HepG2 (cell line): ENCODE results near the gene TGDS. TPM values are rescaled to one million over a fixed set of nuclear protein-coding genes. Genes with fewer than 3 reads are reported as not detected.

ENCODE experiments used
- ERF ChIP-seq: IDR thresholded peaks from 2 replicates; pipeline ENCODE4 v1.6.1; 2018; ENCODE audit warnings: missing biosample characterization, missing genetic modification reagents
- HDAC2 ChIP-seq: sonication (generic); formaldehyde crosslinking; IDR thresholded peaks from 2 replicates; pipeline ENCODE4 v1.4.0; 2020; ENCODE audit warnings: missing genetic modification reagents
- HNRNPUL1 ChIP-seq: fragments of 200-400 bp; formaldehyde crosslinking; IDR thresholded peaks from 2 replicates; pipeline ENCODE4 v1.6.1; 2017; ENCODE audit warnings: low read depth, mild to moderate bottlenecking, low read length, moderate library complexity
- SMYD3 ChIP-seq: sonication (generic); formaldehyde crosslinking; IDR thresholded peaks from 2 replicates; pipeline ENCODE4 v1.8.1; 2023; ENCODE audit warnings: mild to moderate bottlenecking, missing genetic modification reagents
- YEATS2 ChIP-seq: sonication (generic); formaldehyde crosslinking; IDR thresholded peaks from 2 replicates; pipeline ENCODE4 v1.4.0; 2020; ENCODE audit warnings: missing genetic modification reagents, borderline replicate concordance
- YEATS4 ChIP-seq: sonication (generic); formaldehyde crosslinking; IDR thresholded peaks from 2 replicates; pipeline ENCODE4 v1.4.0; 2020; ENCODE audit warnings: missing genetic modification reagents, borderline replicate concordance
- ZMYM2 ChIP-seq: sonication (generic); formaldehyde crosslinking; IDR thresholded peaks from 2 replicates; pipeline ENCODE4 v1.8.0; 2022; ENCODE audit warnings: mild to moderate bottlenecking, missing genetic modification reagents
- ZMYM3 ChIP-seq: sonication (generic); formaldehyde crosslinking; IDR thresholded peaks from 2 replicates; pipeline ENCODE4 v1.5.1; 2020; ENCODE audit warnings: mild to moderate bottlenecking, missing genetic modification reagents
- ZNF775 ChIP-seq: sonication (generic); formaldehyde crosslinking; IDR thresholded peaks from 2 replicates; pipeline ENCODE4 v1.4.0; 2020; ENCODE audit warnings: missing genetic modification reagents, mild to moderate bottlenecking, moderate library complexity, borderline replicate concordance
- ZNF780A ChIP-seq: sonication (generic); formaldehyde crosslinking; IDR thresholded peaks from 2 replicates; pipeline ENCODE4 v1.8.0; 2022; ENCODE audit warnings: mild to moderate bottlenecking, missing genetic modification reagents, moderate library complexity
- polyA plus RNA-seq, 8 experiments: library from polyadenylated mRNA; depleted of rRNA in 3 of 8; stranded (reverse) in 7 of 8; unstranded in 1 of 8; fragments of >200 nt; fragmentation: Illumina TruSeq in 4 of 8; extraction: Trizol in 4 of 8; gene quantifications; 2 replicates each; pipeline versions ENCODE4 v1.2.1 to v1.2.3, GENCODE V29; 2011 to 2016; ENCODE audit warnings: low read depth in 4 of 8, missing spikeins in 1 of 8, mixed read lengths in 1 of 8; ENCODE audit not compliant: insufficient read depth in 1 of 8
- total RNA-seq, 5 experiments: library from RNA; depleted of rRNA; stranded (reverse); fragments of >200 nt; fragmentation: Illumina TruSeq; extraction: Trizol; gene quantifications; 2 replicates each; pipeline ENCODE4 v1.2.3, GENCODE V29; 2016; ENCODE audit warnings: low read depth in 1 of 5
- TF ChIP-seq, protein P1 (sequence below): sonication (generic); formaldehyde crosslinking; IDR thresholded peaks from 2 replicates; pipeline ENCODE4 v1.4.0; 2020; ENCODE audit warnings: missing genetic modification reagents, borderline replicate concordance
- TF ChIP-seq, protein P2 (sequence below): sonication (generic); formaldehyde crosslinking; IDR thresholded peaks from 2 replicates; pipeline ENCODE4 v1.4.0; 2020; ENCODE audit warnings: missing genetic modification reagents
- TF ChIP-seq, protein P3 (sequence below), 2 experiments: fragments of 450-650 bp in 1 of 2; sonication (generic) in 1 of 2; formaldehyde crosslinking in 1 of 2; IDR thresholded peaks; 2 replicates each; pipeline versions ENCODE4 v1.6.1 to v1.8.0; 2016 to 2022; ENCODE audit warnings: antibody characterized with exemption in 1 of 2, mild to moderate bottlenecking in 1 of 2, missing genetic modification reagents in 1 of 2
- TF ChIP-seq, protein P4 (sequence below): sonication (generic); formaldehyde crosslinking; IDR thresholded peaks from 2 replicates; pipeline ENCODE4 v1.5.1; 2020; ENCODE audit warnings: missing genetic modification reagents, mild to moderate bottlenecking, borderline replicate concordance

Gene TGDS
- total and polyA plus RNA-seq, 2 of the 13 experiments (the other 11 are each of a cell fraction or from before 2014, with no cell fraction given) = 15.5 to 17.9 TPM

DNA sequence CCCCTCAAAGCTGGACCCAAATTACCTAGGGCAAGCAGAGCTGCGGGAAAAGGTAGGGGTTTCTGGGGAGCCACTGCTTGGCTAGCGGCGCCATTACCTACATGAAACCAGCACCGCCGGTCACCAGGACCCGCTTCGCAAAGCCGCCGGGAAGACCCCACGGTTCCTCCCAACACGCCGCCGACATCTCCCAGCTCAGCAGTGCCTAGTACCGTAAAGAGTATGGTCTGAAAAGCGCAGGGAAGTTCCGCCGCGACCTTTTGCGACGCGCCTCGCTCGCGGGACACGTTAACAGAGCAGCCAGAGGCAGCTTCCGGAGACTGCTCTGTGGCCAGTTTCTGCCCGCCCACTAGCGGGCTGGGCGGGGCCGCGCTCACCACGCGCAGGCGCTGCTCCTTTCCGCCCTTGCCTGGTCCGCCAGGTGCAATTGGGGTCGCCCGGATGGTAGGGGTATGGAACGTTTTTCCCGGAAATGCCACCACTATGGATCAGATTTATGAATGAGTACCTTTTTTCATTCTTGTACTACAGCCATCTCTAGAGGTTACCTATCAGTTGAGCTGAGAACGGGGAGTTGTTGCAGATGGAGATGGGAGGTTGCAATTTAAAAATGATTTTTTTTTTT lies at the start of gene TGDS (continued):
- TF ChIP-seq ZMYM2 (CRISPR knock-in tag) (0 out of 2 replicates have a peak, but pooled peaks have one; percentile 24), YEATS2 (CRISPR knock-in tag) (peak; percentile 71; the same call in 1 of the 2 replicates), ERF (CRISPR knock-in tag) (peak; percentile 79), ZNF780A (CRISPR knock-in tag) (no peak), ZNF775 (CRISPR knock-in tag) (no peak), YEATS4 (CRISPR knock-in tag) (peak; percentile 78), HNRNPUL1 (no peak), ZMYM3 (peak; percentile 37; the same call in 1 of the 2 replicates), SMYD3 (CRISPR knock-in tag) (no peak), HDAC2 (CRISPR knock-in tag) (peak; percentile 42; the same call in 1 of the 2 replicates)
- TF ChIP-seq, protein P1, sequence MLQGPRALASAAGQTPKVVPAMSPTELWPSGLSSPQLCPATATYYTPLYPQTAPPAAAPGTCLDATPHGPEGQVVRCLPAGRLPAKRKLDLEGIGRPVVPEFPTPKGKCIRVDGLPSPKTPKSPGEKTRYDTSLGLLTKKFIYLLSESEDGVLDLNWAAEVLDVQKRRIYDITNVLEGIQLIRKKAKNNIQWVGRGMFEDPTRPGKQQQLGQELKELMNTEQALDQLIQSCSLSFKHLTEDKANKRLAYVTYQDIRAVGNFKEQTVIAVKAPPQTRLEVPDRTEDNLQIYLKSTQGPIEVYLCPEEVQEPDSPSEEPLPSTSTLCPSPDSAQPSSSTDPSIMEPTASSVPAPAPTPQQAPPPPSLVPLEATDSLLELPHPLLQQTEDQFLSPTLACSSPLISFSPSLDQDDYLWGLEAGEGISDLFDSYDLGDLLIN (CRISPR knock-in tag) = no peak
- TF ChIP-seq, protein P2, sequence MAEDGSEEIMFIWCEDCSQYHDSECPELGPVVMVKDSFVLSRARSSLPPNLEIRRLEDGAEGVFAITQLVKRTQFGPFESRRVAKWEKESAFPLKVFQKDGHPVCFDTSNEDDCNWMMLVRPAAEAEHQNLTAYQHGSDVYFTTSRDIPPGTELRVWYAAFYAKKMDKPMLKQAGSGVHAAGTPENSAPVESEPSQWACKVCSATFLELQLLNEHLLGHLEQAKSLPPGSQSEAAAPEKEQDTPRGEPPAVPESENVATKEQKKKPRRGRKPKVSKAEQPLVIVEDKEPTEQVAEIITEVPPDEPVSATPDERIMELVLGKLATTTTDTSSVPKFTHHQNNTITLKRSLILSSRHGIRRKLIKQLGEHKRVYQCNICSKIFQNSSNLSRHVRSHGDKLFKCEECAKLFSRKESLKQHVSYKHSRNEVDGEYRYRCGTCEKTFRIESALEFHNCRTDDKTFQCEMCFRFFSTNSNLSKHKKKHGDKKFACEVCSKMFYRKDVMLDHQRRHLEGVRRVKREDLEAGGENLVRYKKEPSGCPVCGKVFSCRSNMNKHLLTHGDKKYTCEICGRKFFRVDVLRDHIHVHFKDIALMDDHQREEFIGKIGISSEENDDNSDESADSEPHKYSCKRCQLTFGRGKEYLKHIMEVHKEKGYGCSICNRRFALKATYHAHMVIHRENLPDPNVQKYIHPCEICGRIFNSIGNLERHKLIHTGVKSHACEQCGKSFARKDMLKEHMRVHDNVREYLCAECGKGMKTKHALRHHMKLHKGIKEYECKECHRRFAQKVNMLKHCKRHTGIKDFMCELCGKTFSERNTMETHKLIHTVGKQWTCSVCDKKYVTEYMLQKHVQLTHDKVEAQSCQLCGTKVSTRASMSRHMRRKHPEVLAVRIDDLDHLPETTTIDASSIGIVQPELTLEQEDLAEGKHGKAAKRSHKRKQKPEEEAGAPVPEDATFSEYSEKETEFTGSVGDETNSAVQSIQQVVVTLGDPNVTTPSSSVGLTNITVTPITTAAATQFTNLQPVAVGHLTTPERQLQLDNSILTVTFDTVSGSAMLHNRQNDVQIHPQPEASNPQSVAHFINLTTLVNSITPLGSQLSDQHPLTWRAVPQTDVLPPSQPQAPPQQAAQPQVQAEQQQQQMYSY (CRISPR knock-in tag) = no peak
- TF ChIP-seq, protein P3, sequence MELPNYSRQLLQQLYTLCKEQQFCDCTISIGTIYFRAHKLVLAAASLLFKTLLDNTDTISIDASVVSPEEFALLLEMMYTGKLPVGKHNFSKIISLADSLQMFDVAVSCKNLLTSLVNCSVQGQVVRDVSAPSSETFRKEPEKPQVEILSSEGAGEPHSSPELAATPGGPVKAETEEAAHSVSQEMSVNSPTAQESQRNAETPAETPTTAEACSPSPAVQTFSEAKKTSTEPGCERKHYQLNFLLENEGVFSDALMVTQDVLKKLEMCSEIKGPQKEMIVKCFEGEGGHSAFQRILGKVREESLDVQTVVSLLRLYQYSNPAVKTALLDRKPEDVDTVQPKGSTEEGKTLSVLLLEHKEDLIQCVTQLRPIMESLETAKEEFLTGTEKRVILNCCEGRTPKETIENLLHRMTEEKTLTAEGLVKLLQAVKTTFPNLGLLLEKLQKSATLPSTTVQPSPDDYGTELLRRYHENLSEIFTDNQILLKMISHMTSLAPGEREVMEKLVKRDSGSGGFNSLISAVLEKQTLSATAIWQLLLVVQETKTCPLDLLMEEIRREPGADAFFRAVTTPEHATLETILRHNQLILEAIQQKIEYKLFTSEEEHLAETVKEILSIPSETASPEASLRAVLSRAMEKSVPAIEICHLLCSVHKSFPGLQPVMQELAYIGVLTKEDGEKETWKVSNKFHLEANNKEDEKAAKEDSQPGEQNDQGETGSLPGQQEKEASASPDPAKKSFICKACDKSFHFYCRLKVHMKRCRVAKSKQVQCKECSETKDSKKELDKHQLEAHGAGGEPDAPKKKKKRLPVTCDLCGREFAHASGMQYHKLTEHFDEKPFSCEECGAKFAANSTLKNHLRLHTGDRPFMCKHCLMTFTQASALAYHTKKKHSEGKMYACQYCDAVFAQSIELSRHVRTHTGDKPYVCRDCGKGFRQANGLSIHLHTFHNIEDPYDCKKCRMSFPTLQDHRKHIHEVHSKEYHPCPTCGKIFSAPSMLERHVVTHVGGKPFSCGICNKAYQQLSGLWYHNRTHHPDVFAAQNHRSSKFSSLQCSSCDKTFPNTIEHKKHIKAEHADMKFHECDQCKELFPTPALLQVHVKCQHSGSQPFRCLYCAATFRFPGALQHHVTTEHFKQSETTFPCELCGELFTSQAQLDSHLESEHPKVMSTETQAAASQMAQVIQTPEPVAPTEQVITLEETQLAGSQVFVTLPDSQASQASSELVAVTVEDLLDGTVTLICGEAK (IDR thresholded peaks at IDR 0.05) = no peak
- TF ChIP-seq, protein P3 (CRISPR knock-in tag; IDR thresholded peaks at IDR 0.05) = peak; percentile 38
- TF ChIP-seq, protein P4, sequence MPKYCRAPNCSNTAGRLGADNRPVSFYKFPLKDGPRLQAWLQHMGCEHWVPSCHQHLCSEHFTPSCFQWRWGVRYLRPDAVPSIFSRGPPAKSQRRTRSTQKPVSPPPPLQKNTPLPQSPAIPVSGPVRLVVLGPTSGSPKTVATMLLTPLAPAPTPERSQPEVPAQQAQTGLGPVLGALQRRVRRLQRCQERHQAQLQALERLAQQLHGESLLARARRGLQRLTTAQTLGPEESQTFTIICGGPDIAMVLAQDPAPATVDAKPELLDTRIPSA = no peak
